NT2/D1 (cell line): ENCODE measurements around the gene MPDU1.
A peak's percentile ranks its signal among the peaks of the same experiment; 100 is the strongest.

Experiments
- DNase-seq: peaks from one replicate; pipeline ENCODE4 v3.0.0-alpha.2; 2011; ENCODE audit warnings: low read depth, low spot score
- H3K27me3 ChIP-seq: 2 replicates; pipeline ENCODE4 v1.6.0; 2011; ENCODE audit warnings: mild to moderate bottlenecking; ENCODE audit not compliant: insufficient read length, insufficient read depth
- H3K36me3 ChIP-seq: 2 replicates; pipeline ENCODE4 v1.6.1; 2011; ENCODE audit warnings: mild to moderate bottlenecking, low read length, mixed read lengths; ENCODE audit not compliant: insufficient read depth, insufficient read length
- H3K4me1 ChIP-seq: 2 replicates; pipeline ENCODE4 v1.5.1; 2011; ENCODE audit not compliant: insufficient read depth, insufficient read length
- H3K4me3 ChIP-seq: 2 replicates; pipeline ENCODE4 v1.5.1; 2011; ENCODE audit warnings: low read depth; ENCODE audit not compliant: insufficient read length
- H3K9ac ChIP-seq: 2 replicates; pipeline ENCODE4 v1.6.0; 2011; ENCODE audit warnings: low read depth; ENCODE audit not compliant: insufficient read length
- H3K9me3 ChIP-seq: 2 replicates; pipeline ENCODE4 v1.5.1; 2011; ENCODE audit warnings: mild to moderate bottlenecking, low read length; ENCODE audit not compliant: insufficient read depth
- SUZ12 ChIP-seq: IDR thresholded peaks from 2 replicates; pipeline ENCODE4 v1.6.1; 2011; ENCODE audit not compliant: insufficient read length, insufficient read depth; ENCODE audit errors: extremely low read depth
- YY1 ChIP-seq: IDR thresholded peaks from 2 replicates; pipeline ENCODE4 v1.6.1; 2011; ENCODE audit not compliant: insufficient read length, insufficient read depth
- ZNF274 ChIP-seq: IDR thresholded peaks from 2 replicates; pipeline ENCODE4 v1.6.1; 2011; ENCODE audit warnings: mild to moderate bottlenecking, low read depth, low read length

The MPDU1 gene

GRCh38 chr17:7573324-7574080 is 10.2 kb upstream of the MPDU1 start:
- Histone ChIP-seq H3K4me1 (peaks cover 5% of the 10 kb centered on the region), H3K4me3 (peak overlapping the region; percentile 96), H3K9ac (peak overlapping the region; percentile 99), H3K36me3 (peaks cover 83% of the 10 kb centered on the region), H3K27me3 (no peaks in the 10 kb centered on the region), H3K9me3 (no peaks in the 10 kb centered on the region)
- DNase-seq, result no peak
- TF ChIP-seq YY1 (no peak), ZNF274 (no peak), SUZ12 (no peak)

GRCh38 chr17:7574176-7574953 is 9.3 kb upstream of the MPDU1 start:
- H3K36me3 ChIP-seq, result peaks cover 77% of the 10 kb centered on the region
- no peaks in the 10 kb centered on the region for H3K9me3 ChIP-seq
- no peak for DNase-seq
- H3K9ac ChIP-seq, result peak overlapping the region; percentile 84
- TF ChIP-seq YY1 (no peak), SUZ12 (no peak), ZNF274 (no peak)
- no peaks in the 10 kb centered on the region for H3K27me3 ChIP-seq
- peaks cover 5% of the 10 kb centered on the region for H3K4me1 ChIP-seq
- H3K4me3 ChIP-seq, result peak overlapping the region; percentile 96

GRCh38 chr17:7575481-7575883 is 8.2 kb upstream of the MPDU1 start:
- Histone ChIP-seq H3K9me3 (no peaks in the 10 kb centered on the region), H3K36me3 (peaks cover 77% of the 10 kb centered on the region), H3K4me3 (peak overlapping the region; percentile 96), H3K4me1 (peaks cover 5% of the 10 kb centered on the region), H3K27me3 (no peaks in the 10 kb centered on the region), H3K9ac (peak overlapping the region; percentile 50)
- TF ChIP-seq YY1 (no peak), SUZ12 (no peak), ZNF274 (no peak)
- DNase-seq, result no peak

GRCh38 chr17:7575959-7576358 is 7.7 kb upstream of the MPDU1 start:
- TF ChIP-seq ZNF274 (no peak), SUZ12 (no peak), YY1 (no peak)
- H3K9me3 ChIP-seq, result no peaks in the 10 kb centered on the region
- no peaks in the 10 kb centered on the region for H3K27me3 ChIP-seq
- no peak overlapping the region for H3K4me3 ChIP-seq
- no peak overlapping the region for H3K9ac ChIP-seq
- peaks cover 77% of the 10 kb centered on the region for H3K36me3 ChIP-seq
- DNase-seq, result no peak
- peaks cover 5% of the 10 kb centered on the region for H3K4me1 ChIP-seq

- Histone ChIP-seq H3K4me3 (no peak overlapping the region), H3K9me3 (no peaks in the 10 kb centered on the region), H3K27me3 (no peaks in the 10 kb centered on the region), H3K9ac (no peak overlapping the region), H3K36me3 (peaks cover 75% of the 10 kb centered on the region), H3K4me1 (peaks cover 5% of the 10 kb centered on the region)
- TF ChIP-seq ZNF274 (no peak), SUZ12 (no peak)
- no peak for DNase-seq
These were observed 7.2 kb upstream of the MPDU1 start for GRCh38 chr17:7576432-7576937.

GRCh38 chr17:7577327-7578199 is 6.1 kb upstream of the MPDU1 start:
- Histone ChIP-seq H3K36me3 (peaks cover 80% of the 10 kb centered on the region), H3K4me1 (peaks cover 8% of the 10 kb centered on the region)

More at GRCh38 chr17:7577327-7578199, 6.1 kb upstream of the MPDU1 start:
- TF ChIP-seq YY1, result no peak
- no peak for TF ChIP-seq ZNF274
- no peak for TF ChIP-seq SUZ12
- Histone ChIP-seq H3K4me3 (no peak overlapping the region), H3K9me3 (no peaks in the 10 kb centered on the region), H3K9ac (no peak overlapping the region), H3K27me3 (no peaks in the 10 kb centered on the region)
- DNase-seq, result no peak
